Measurements from ENCODE around the gene GAS2L1. TPM values are rescaled to one million over a fixed set of nuclear protein-coding genes. Genes with fewer than 3 reads are reported as not detected.
A peak's percentile ranks its signal among the peaks of the same experiment; 100 is the strongest.
"Not testable (repeated sequence)": the region's sequence is repeated elsewhere in the genome, so short reads cannot be mapped to it uniquely, and the experiment has no call there.

The GAS2L1 gene
- total RNA-seq, 1 donor from 2014 or later: 24.3 TPM

GRCh38 chr22:29332886-29333496 is 26.5 kb downstream of the GAS2L1 start:
- intact Hi-C loops (cut with DNase I): no loop called here
- ATAC-seq (no peak), DNase-seq (ENCODE audit: missing footprints) (no peak)

GRCh38 chr22:29334148-29334547 is 27.7 kb downstream of the GAS2L1 start:
- DNase-seq (ENCODE audit: missing footprints): no peak
- ATAC-seq: no peak
- intact Hi-C loops (cut with DNase I): no loop called here

DNA sequence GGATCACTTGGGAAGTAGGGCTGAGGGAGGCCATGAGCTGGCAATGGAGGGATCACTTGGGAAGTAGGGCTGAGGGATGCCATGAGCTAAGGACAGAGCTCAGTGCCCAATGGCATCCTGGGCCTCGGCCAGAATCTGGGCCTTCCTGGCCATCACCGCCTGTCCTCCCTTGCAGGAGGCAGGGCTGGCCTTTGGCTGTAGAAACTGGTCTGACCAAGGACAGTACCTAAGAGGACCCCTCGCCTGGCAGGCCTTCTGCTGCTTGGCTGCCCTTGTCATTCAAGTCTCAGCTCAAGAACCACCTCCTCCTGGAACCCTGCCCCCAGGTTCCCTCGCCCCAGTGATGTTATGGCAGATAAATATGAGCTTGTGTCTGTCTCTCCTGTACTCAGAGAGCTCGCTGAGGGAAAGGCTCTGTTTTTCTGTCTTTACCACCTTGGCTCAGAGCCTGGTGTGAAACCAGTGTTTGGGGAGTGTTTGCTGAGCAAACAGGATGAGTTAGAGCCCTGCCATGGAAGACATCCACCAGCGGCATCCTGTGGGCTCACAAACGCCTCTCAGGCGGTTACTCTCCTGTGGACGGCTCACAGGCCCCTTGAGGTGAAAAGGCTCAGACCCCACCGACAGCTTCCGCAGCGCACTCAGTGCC is 28.4 kb downstream of the GAS2L1 start:
- no peak for ATAC-seq
- no peak for DNase-seq (ENCODE audit: missing footprints)
- intact Hi-C loops (cut with DNase I): no loop called here

- DNase-seq (ENCODE audit: missing footprints) (no peak), ATAC-seq (no peak)
- intact Hi-C loops (cut with DNase I): no loop called here
These were observed 29.2 kb downstream of the GAS2L1 start for GRCh38 chr22:29335656-29336055.

DNA sequence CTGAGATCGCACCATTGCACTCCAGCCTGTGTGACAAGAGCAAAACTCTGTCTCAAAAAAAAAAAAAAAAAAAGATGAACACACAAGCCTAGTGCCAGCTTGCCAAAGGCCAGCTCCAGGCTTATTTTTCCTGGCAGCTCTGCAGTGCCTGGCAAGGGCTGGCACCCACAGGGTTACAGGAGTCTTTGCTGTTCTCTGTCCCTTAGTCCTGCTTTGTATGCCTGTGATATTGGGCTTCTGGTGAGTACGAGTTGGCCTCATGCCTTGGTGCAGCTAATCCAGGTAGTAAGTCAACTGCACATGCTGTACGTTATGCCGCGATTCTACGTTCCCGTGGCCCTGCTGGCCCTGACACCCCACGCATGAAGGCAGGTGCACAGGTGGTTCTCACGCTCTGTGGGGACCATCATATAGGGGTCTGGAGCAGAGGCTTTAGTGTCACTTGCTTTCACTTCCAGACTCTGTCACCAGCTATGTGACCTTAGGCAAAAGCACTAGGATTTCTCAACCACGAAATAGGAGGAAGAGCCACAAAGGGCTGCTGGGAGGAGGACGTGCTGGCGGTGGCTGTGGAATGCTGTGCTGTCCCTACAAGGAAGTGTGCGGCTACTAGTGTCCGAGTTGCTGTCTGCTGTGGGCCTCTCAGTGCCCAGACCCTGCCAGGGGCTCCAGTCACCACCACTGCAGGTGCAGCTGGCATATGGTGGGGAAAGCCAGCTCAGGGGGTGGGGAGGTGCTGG is 30.5 kb downstream of the GAS2L1 start:
- ATAC-seq (peak; percentile 51), DNase-seq (ENCODE audit: missing footprints) (no peak)
- intact Hi-C loops (cut with DNase I): no loop called here

DNA sequence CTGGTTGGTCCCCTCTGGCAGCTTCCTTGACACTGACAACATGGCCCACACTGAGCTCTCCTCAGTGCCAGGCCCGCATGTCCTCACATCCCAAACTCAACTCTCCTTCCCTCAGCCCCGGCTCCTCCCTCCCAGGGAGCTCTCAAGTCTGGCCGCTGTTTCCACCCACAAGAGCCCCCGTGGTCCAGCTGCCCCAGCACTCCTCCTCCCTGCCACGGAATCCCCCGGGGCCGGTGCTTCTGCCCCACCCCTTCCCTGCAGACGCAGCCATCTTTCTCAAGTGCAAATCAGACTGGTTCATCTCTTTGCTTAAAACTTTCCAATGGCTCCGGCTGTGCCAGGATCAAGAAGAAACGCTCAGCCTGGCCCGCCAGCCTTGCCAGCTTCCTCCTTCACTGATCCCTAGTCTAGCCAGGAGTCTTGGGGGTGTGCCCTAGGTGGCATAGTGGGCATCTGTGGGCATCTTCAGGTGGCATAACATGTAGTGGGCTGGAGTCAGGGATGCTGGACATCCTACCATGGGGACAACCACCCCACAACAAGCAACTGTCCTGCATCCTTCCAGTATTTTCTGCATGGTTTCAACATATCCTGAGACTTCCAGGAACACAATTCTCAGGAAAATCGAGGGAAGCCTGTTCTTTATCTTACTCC is 31.3 kb downstream of the GAS2L1 start:
- ATAC-seq (no peak), DNase-seq (ENCODE audit: missing footprints) (no peak)
- intact Hi-C loops (cut with DNase I): no loop called here

DNA sequence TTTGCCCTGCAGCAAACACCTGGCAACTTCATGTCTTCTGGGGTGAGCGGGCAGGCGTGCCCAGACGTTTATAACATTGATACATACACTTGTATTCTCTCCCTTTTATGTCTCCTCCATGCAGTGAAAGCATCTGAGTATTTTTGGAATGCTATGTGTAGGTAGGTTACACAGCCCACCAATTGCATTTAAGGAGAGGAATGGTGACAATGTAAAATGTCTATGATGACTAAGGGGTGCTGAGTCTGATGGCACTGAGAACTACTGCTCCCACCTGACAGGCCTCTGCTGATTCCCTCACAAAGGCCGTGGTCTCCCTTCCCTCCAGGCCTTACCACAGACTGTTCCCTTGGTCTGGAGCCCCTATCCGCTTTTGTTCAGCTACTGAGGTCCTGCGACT is 31.9 kb downstream of the GAS2L1 start:
- no peak for ATAC-seq
- no peak for DNase-seq (ENCODE audit: missing footprints)
- intact Hi-C loops (cut with DNase I): no loop called here

- DNase-seq (ENCODE audit: missing footprints): no peak
- no peak for ATAC-seq
- intact Hi-C loops (cut with DNase I): no loop called here
These were observed 33.2 kb downstream of the GAS2L1 start for GRCh38 chr22:29339381-29340235.

- intact Hi-C loops (cut with DNase I): no loop called here
- DNase-seq (ENCODE audit: missing footprints): no peak
- ATAC-seq: no peak
These were observed 34.1 kb downstream of the GAS2L1 start for GRCh38 chr22:29340566-29340965.

GRCh38 chr22:29341056-29341848 is 34.8 kb downstream of the GAS2L1 start:
- DNase-seq (ENCODE audit: missing footprints) (no peak), ATAC-seq (no peak)
- intact Hi-C loops (cut with DNase I): no loop called here

DNA sequence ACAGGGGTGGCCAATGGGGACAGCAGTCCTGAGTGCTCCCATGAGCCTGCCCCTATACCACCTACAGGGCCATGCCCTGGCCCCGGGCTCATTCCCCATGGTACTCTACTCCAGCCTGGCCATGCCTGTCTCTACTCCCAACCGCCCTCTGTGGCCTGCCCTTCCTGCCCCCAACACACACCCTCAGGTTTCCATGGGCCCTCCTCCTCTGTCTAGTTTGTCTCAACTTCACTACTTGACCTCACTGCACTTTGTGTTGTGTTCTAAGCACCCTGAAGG is 35.3 kb downstream of the GAS2L1 start:
- ATAC-seq: no peak
- no peak for DNase-seq (ENCODE audit: missing footprints)
- intact Hi-C loops (cut with DNase I): loop anchor here (2.0 kb wide), 1 partner anchor 31 kb away; no protein-coding TSS in a partner anchor

- ATAC-seq (no peak), DNase-seq (ENCODE audit: missing footprints) (peak; percentile 21)
- intact Hi-C loops (cut with DNase I): loop anchor here (2.0 kb wide), 1 partner anchor 31 kb away; no protein-coding TSS in a partner anchor
These were observed 35.7 kb downstream of the GAS2L1 start for GRCh38 chr22:29342177-29342576.

DNA sequence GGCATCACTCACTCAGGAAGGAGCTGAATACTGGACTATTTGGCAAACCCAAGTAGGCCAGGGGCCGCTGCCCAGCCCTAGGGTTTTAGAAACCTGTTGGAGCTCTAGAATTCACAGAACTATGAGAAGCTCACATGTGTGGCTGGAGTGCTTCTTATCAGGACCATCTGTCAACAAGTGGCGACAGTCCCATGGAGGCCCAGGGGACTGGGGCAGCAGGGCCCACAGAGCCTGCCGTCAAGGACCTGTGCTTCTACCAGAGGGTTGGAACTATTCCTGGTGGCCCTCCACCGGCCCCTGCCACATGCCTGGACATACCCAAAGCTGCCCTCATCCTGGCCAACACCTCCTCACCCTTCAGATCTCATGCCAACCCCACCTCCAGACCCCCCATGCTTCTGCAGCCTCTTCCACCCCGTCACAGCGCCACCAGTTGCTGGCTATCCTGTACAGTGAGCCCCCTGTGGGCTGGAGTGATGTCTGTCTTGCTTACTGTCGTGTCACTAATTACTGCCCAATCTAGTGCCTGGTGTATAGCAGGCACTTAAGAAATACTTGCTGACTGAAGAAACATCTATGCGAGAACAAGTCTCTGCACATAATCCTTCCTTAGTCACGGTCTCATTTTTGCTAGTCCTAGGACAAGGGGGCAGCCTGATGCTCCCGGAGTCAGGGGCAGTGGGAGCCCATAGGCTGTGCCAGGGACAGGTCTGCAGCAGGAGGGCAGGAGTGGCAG is 36.3 kb downstream of the GAS2L1 start:
- no peak for ATAC-seq
- intact Hi-C loops (cut with DNase I): loop anchor here (2.0 kb wide), 1 partner anchor 32 kb away; no protein-coding TSS in a partner anchor
- DNase-seq (ENCODE audit: missing footprints): peak; percentile 20

DNA sequence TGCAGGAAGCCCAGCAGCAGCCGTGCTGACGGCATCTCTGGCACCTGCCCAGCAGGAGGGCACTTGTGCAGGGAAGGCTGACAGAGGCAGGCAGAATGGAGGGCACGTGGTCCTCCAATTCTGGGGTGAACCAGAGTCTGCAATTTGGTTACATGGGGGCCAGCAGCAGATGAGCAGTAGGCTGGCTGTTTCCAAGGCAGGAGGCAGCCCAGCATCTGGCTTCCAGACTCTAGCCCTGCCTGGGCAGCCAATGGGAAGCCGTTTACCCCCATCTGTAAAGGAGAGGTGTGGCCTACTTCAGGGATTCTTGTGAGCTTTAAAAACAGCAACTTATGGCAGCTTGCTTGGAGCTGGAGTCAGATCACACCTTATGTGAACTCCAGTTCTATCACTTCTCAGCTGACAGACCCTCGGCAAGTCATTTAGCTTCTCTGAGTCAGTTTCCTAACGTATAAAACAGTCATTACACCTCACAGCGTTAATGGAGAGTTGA is 36.9 kb downstream of the GAS2L1 start:
- intact Hi-C loops (cut with DNase I): loop anchor here (2.0 kb wide), 1 partner anchor 33 kb away; no protein-coding TSS in a partner anchor
- peak; percentile 64 for ATAC-seq

DNA sequence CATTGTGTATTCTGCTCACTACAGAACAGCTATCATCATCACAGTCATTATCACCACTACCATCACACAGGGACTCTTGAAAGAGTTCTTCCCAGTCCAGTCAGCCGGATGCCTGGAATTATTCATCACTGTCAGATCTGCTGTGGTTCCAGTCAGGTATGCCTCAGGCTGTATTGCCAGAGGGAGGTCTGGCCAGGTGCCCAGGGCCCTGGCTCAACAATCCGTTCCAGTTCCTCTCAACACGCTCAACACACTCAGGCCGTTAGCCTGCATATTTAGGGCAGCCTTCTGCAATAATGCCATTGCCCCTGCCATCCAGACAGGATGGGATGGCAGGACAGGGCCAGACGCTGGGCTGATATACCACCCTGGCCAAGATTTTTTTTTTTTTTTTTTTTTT is 37.7 kb downstream of the GAS2L1 start:
- intact Hi-C loops (cut with DNase I): no loop called here
- DNase-seq (ENCODE audit: missing footprints) (peak; percentile 80), ATAC-seq (peak; percentile 77)

More for the DNA sequence above, 36.9 kb downstream of the GAS2L1 start:
- peak; percentile 75 for DNase-seq (ENCODE audit: missing footprints)

- intact Hi-C loops (cut with DNase I); ATAC-seq; DNase-seq (ENCODE audit: missing footprints): not testable (repeated sequence)
These were observed 38.4 kb downstream of the GAS2L1 start for GRCh38 chr22:29344889-29345288.

GRCh38 chr22:29345932-29346331 is 39.5 kb downstream of the GAS2L1 start:
- intact Hi-C loops (cut with DNase I): no loop called here
- DNase-seq (ENCODE audit: missing footprints) (peak; percentile 15), ATAC-seq (no peak)

All from Right ventricle myocardium inferior (tissue), 1 donor.